ENCODE data around the gene ALKAL2. TPM values are rescaled to one million over a fixed set of nuclear protein-coding genes. Genes with fewer than 3 reads are reported as not detected.

ALKAL2 gene
- total and polyA plus RNA-seq, 2 of the 13 experiments (the other 11 are each of a cell fraction or from before 2014, with no cell fraction given) = 0.22 to 1.7 TPM

DNA sequence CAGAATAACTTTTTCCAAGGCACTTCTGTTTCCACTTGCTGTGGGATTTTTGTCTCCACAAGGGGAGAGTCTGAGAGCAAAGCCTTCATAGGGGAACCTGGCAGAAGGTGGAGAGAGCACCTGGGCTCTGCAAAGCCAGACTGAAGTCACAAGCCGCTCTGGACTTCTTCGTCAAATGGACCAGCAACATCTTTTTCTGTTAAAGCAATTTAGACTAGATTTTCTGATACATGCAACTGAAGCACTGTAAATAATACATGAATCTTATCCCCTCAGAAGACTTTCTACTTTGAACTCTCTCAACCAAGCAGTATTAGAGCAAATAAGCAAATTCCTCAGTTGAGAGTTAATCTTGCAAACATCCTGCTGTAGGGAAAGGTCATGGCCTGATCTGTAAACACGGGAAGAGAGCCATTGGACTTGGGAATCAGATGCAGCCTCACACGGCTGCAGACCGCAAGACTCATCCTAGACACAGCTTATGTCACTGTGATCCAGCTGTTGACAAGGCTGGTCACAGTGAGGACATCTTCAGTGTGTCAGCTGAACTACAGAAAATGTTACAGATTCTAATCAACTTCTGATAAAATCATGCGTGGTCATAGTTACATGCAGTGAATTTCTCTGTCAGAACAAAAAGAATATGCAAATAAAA lies 27.3 kb downstream of the ALKAL2 start (continued):
- TF ChIP-seq ZNF562 (CRISPR knock-in tag; IDR thresholded peaks at IDR 0.05; ENCODE audit: borderline replicate concordance) = no peak
- TF ChIP-seq, protein P1, sequence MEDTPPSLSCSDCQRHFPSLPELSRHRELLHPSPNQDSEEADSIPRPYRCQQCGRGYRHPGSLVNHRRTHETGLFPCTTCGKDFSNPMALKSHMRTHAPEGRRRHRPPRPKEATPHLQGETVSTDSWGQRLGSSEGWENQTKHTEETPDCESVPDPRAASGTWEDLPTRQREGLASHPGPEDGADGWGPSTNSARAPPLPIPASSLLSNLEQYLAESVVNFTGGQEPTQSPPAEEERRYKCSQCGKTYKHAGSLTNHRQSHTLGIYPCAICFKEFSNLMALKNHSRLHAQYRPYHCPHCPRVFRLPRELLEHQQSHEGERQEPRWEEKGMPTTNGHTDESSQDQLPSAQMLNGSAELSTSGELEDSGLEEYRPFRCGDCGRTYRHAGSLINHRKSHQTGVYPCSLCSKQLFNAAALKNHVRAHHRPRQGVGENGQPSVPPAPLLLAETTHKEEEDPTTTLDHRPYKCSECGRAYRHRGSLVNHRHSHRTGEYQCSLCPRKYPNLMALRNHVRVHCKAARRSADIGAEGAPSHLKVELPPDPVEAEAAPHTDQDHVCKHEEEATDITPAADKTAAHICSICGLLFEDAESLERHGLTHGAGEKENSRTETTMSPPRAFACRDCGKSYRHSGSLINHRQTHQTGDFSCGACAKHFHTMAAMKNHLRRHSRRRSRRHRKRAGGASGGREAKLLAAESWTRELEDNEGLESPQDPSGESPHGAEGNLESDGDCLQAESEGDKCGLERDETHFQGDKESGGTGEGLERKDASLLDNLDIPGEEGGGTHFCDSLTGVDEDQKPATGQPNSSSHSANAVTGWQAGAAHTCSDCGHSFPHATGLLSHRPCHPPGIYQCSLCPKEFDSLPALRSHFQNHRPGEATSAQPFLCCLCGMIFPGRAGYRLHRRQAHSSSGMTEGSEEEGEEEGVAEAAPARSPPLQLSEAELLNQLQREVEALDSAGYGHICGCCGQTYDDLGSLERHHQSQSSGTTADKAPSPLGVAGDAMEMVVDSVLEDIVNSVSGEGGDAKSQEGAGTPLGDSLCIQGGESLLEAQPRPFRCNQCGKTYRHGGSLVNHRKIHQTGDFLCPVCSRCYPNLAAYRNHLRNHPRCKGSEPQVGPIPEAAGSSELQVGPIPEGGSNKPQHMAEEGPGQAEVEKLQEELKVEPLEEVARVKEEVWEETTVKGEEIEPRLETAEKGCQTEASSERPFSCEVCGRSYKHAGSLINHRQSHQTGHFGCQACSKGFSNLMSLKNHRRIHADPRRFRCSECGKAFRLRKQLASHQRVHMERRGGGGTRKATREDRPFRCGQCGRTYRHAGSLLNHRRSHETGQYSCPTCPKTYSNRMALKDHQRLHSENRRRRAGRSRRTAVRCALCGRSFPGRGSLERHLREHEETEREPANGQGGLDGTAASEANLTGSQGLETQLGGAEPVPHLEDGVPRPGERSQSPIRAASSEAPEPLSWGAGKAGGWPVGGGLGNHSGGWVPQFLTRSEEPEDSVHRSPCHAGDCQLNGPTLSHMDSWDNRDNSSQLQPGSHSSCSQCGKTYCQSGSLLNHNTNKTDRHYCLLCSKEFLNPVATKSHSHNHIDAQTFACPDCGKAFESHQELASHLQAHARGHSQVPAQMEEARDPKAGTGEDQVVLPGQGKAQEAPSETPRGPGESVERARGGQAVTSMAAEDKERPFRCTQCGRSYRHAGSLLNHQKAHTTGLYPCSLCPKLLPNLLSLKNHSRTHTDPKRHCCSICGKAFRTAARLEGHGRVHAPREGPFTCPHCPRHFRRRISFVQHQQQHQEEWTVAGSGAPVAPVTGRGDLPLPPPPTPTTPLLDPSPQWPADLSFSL (CRISPR knock-in tag; IDR thresholded peaks at IDR 0.05) = peak; percentile 73; the same call in 1 of the 2 replicates
- TF ChIP-seq, protein P2, sequence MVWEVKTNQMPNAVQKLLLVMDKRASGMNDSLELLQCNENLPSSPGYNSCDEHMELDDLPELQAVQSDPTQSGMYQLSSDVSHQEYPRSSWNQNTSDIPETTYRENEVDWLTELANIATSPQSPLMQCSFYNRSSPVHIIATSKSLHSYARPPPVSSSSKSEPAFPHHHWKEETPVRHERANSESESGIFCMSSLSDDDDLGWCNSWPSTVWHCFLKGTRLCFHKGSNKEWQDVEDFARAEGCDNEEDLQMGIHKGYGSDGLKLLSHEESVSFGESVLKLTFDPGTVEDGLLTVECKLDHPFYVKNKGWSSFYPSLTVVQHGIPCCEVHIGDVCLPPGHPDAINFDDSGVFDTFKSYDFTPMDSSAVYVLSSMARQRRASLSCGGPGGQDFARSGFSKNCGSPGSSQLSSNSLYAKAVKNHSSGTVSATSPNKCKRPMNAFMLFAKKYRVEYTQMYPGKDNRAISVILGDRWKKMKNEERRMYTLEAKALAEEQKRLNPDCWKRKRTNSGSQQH (CRISPR knock-in tag; IDR thresholded peaks at IDR 0.05; ENCODE audit: low read depth) = peak; percentile 95
- no peak; the same call in 1 of the 2 replicates for TF ChIP-seq NFKB2 (CRISPR knock-in tag; IDR thresholded peaks at IDR 0.05; ENCODE audit: borderline replicate concordance)
- TF ChIP-seq ZMYM4 (CRISPR knock-in tag; IDR thresholded peaks at IDR 0.05) = peak; percentile 95
- peak; percentile 97 for TF ChIP-seq MXD4 (CRISPR knock-in tag; IDR thresholded peaks at IDR 0.05)
- TF ChIP-seq, protein P3, sequence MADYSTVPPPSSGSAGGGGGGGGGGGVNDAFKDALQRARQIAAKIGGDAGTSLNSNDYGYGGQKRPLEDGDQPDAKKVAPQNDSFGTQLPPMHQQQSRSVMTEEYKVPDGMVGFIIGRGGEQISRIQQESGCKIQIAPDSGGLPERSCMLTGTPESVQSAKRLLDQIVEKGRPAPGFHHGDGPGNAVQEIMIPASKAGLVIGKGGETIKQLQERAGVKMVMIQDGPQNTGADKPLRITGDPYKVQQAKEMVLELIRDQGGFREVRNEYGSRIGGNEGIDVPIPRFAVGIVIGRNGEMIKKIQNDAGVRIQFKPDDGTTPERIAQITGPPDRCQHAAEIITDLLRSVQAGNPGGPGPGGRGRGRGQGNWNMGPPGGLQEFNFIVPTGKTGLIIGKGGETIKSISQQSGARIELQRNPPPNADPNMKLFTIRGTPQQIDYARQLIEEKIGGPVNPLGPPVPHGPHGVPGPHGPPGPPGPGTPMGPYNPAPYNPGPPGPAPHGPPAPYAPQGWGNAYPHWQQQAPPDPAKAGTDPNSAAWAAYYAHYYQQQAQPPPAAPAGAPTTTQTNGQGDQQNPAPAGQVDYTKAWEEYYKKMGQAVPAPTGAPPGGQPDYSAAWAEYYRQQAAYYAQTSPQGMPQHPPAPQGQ (CRISPR knock-in tag; IDR thresholded peaks at IDR 0.05; ENCODE audit: borderline replicate concordance) = no peak; the same call in 1 of the 2 replicates
- peak; percentile 88 for TF ChIP-seq ZSCAN31 (CRISPR knock-in tag; IDR thresholded peaks at IDR 0.05; ENCODE audit: low read depth)
- TF ChIP-seq RBM22 (optimal IDR thresholded peaks at IDR 0.05; ENCODE audit: low read length) = no peak
- TF ChIP-seq CHD2 (IDR thresholded peaks at IDR 0.05; ENCODE audit: low read depth, low read length) = peak; percentile 58; the same call in 1 of the 2 replicates
- TF ChIP-seq ZNF614 (CRISPR knock-in tag; IDR thresholded peaks at IDR 0.05; ENCODE audit: borderline replicate concordance) = peak; percentile 99
- TF ChIP-seq ARNT2 (CRISPR knock-in tag; IDR thresholded peaks at IDR 0.05; ENCODE audit: low read depth) = peak; percentile 88
- peak; percentile 97 for TF ChIP-seq ZNF232 (CRISPR knock-in tag; IDR thresholded peaks at IDR 0.05; ENCODE audit: borderline replicate concordance)
- TF ChIP-seq SMAD9 (CRISPR knock-in tag; IDR thresholded peaks at IDR 0.05) = no peak
- TF ChIP-seq, protein P4, sequence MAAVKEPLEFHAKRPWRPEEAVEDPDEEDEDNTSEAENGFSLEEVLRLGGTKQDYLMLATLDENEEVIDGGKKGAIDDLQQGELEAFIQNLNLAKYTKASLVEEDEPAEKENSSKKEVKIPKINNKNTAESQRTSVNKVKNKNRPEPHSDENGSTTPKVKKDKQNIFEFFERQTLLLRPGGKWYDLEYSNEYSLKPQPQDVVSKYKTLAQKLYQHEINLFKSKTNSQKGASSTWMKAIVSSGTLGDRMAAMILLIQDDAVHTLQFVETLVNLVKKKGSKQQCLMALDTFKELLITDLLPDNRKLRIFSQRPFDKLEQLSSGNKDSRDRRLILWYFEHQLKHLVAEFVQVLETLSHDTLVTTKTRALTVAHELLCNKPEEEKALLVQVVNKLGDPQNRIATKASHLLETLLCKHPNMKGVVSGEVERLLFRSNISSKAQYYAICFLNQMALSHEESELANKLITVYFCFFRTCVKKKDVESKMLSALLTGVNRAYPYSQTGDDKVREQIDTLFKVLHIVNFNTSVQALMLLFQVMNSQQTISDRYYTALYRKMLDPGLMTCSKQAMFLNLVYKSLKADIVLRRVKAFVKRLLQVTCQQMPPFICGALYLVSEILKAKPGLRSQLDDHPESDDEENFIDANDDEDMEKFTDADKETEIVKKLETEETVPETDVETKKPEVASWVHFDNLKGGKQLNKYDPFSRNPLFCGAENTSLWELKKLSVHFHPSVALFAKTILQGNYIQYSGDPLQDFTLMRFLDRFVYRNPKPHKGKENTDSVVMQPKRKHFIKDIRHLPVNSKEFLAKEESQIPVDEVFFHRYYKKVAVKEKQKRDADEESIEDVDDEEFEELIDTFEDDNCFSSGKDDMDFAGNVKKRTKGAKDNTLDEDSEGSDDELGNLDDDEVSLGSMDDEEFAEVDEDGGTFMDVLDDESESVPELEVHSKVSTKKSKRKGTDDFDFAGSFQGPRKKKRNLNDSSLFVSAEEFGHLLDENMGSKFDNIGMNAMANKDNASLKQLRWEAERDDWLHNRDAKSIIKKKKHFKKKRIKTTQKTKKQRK (IDR thresholded peaks at IDR 0.05; ENCODE audit: low read length) = no peak
- no peak for TF ChIP-seq ZFY (CRISPR knock-in tag; IDR thresholded peaks at IDR 0.05)

All from HepG2 (cell line).